Uterus (tissue), 2 donors: ENCODE results near the gene TTC9.

Experiments used
- POLR2A ChIP-seq, 2 donors: fragments of 450-650 bp; IDR thresholded peaks; one replicate each; pipeline ENCODE4 v1.6.1; 2016; ENCODE audit warnings: antibody characterized with exemption in 2 of 2, mild to moderate bottlenecking in 1 of 2, moderate library complexity in 1 of 2
- TF ChIP-seq, protein P1 (sequence below), 4 experiments: fragments of 200-600 bp in 2 of 4; fragments of 450-650 bp in 2 of 4; sonication (generic) in 2 of 4; IDR thresholded peaks; one replicate each; pipeline ENCODE4 v1.5.1; 2016 to 2019; ENCODE audit warnings: antibody characterized with exemption in 4 of 4, mild to moderate bottlenecking in 2 of 4, moderate library complexity in 1 of 4

DNA sequence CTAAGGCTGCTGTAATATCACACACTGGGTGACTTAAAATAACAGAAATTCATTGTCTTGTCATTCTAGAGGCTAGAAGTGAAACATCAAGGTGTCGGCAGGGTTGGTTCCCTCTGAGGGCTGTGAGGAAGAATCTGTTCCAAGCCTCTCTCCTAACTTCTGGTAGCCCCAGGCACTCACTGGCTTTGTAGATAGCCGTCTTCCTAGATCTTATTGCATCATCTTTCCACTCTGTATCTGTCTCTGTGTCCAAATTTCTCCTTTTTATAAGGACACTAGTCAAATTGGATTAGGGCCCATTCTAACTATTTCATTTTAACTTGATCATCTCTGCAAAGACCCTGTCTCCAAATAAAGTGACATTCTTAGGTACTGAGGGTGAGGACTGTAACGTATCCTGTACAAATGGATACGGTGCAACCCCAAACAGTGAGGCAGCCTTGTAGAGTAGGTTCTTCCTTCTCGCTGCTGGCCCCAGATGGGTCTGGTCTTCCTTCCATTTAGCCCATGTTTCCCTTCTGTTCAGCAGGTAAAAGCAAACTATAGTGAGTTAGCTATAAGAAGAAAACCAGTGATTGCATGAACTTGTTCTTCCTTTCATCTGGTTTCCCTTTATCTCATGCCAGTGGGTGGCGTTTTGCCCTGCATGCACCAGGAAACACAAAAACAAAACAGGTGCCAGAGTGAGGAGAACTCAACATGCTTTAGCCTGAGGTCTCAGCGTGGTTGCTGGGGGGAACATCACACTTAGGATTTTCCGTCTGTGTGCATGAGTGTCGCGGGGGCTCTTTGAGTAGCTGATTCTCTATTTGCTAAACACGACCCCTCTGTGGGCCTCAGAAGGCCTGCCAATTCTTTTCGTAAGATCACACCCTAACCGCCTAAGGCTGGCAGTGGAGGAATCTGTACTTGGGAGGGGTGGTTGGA is 19.5 kb downstream of the TTC9 start:
- no peak for TF ChIP-seq POLR2A (IDR thresholded peaks at IDR 0.05)
- TF ChIP-seq, protein P1, sequence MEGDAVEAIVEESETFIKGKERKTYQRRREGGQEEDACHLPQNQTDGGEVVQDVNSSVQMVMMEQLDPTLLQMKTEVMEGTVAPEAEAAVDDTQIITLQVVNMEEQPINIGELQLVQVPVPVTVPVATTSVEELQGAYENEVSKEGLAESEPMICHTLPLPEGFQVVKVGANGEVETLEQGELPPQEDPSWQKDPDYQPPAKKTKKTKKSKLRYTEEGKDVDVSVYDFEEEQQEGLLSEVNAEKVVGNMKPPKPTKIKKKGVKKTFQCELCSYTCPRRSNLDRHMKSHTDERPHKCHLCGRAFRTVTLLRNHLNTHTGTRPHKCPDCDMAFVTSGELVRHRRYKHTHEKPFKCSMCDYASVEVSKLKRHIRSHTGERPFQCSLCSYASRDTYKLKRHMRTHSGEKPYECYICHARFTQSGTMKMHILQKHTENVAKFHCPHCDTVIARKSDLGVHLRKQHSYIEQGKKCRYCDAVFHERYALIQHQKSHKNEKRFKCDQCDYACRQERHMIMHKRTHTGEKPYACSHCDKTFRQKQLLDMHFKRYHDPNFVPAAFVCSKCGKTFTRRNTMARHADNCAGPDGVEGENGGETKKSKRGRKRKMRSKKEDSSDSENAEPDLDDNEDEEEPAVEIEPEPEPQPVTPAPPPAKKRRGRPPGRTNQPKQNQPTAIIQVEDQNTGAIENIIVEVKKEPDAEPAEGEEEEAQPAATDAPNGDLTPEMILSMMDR (IDR thresholded peaks at IDR 0.05), result no peak
